Mucosa of descending colon (tissue), 3 donors: Measurements from ENCODE around the gene CD46. TPM values are rescaled to one million over a fixed set of nuclear protein-coding genes. Genes with fewer than 3 reads are reported as not detected.

ENCODE experiments used
- ATAC-seq: fragments of 200-7000 bp; cut with Tn5 transposase; one replicate; pipeline ENCODE4 v1.9.1; 2020; ENCODE audit warnings: mild to moderate bottlenecking, moderate library complexity
- DNase-seq, 3 donors: peaks; one replicate each; pipeline ENCODE4 v3.0.0-alpha.2; 2020
- H3K36me3 ChIP-seq: fragments of 200-600 bp; one replicate; pipeline ENCODE4 v1.8.0; 2021; ENCODE audit warnings: low read depth, mild to moderate bottlenecking
- H3K4me1 ChIP-seq: fragments of 200-600 bp; one replicate; pipeline ENCODE4 v1.8.0; 2021; ENCODE audit warnings: low read depth, mild to moderate bottlenecking
- H3K4me3 ChIP-seq: fragments of 200-600 bp; one replicate; pipeline ENCODE4 v1.8.0; 2021; ENCODE audit warnings: mild to moderate bottlenecking
- H3K9me3 ChIP-seq: fragments of 200-600 bp; one replicate; pipeline ENCODE4 v1.8.0; 2021; ENCODE audit warnings: mild to moderate bottlenecking
- intact Hi-C, 2 donors: fragments of 100-400 bp; cut with DNase I in 1 of 2; cut with micrococcal nuclease in 1 of 2; formaldehyde crosslinking; loops; one replicate each; pipeline versions ENCODE4 v1.11.0 to v1.11.1; 2022; cut with DNase I, micrococcal nuclease
- total RNA-seq, 3 donors: library from RNA; stranded (reverse); fragmentation: NEBNext Ultra II Directional in 2 of 3; extraction: Animal tissue kit (Norgen Biotek cat#: 25700) in 2 of 3; gene quantifications; one replicate each; pipeline versions ENCODE4 v1.2.1 to v1.2.4, GENCODE V29; 2021 to 2023
- TF ChIP-seq, protein P1 (sequence below): fragments of 200-600 bp; IDR thresholded peaks from one replicate; pipeline ENCODE4 v1.8.0; 2022; ENCODE audit warnings: antibody characterized with exemption, mild to moderate bottlenecking
- donor health status: DM: no; HTN: no; CAD: no; lungs with moderate emphysema.
- donor health status: DM: no; HTN: no; CAD: no.
- donor health status: DM: no; HTN: yes; CAD: no.

Gene CD46
- total RNA-seq, 3 donors from 2014 or later: 170 to 260 (median 202) TPM

DNA sequence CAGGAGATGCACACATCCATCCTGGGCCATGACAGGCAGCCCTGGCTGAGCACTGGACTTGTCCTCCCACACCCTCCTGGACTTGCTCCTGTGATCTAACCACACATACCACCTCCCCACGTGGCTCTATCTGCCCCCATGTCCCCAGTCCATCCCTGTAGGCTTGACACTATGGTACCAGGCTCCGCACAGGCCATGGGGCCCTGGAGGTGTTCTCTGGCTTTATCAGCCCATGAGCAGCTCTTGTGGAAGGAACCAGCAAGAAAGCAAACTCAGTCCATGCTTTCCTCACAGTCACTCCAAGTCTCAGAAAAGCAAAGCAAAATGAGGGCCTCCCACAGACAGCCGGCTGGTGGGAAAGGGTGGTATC is 61.6 kb downstream of the CD46 start:
- ATAC-seq (no peak), DNase-seq (peak in 1 of 3 donors; percentile 4)
- Histone ChIP-seq H3K9me3 (no peaks in the 10 kb centered on the region), H3K4me3 (no peak overlapping the region), H3K36me3 (peaks cover 9% of the 10 kb centered on the region), H3K4me1 (peaks cover 49% of the 10 kb centered on the region)
- intact Hi-C loops: no loop called here
- TF ChIP-seq, protein P1, sequence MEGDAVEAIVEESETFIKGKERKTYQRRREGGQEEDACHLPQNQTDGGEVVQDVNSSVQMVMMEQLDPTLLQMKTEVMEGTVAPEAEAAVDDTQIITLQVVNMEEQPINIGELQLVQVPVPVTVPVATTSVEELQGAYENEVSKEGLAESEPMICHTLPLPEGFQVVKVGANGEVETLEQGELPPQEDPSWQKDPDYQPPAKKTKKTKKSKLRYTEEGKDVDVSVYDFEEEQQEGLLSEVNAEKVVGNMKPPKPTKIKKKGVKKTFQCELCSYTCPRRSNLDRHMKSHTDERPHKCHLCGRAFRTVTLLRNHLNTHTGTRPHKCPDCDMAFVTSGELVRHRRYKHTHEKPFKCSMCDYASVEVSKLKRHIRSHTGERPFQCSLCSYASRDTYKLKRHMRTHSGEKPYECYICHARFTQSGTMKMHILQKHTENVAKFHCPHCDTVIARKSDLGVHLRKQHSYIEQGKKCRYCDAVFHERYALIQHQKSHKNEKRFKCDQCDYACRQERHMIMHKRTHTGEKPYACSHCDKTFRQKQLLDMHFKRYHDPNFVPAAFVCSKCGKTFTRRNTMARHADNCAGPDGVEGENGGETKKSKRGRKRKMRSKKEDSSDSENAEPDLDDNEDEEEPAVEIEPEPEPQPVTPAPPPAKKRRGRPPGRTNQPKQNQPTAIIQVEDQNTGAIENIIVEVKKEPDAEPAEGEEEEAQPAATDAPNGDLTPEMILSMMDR: no peak

DNA sequence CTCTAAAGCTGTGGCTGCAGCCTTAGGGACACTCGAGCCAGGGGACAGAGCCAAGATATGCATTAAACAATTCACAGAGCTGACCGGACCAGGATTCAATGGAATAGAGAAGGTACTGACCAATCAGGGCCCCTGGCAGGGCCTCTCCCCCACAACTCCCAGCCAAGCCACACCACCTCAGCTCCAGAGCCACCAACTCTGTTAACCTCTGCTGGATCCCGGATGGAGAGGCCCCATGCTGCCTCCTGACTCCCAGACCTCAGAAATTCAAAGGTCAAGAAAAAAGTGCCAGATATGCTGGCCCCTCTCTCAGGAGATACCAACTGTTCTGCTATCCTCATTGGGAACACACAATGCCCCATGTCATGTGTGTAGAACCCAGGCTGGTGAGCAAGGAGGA is 62.1 kb downstream of the CD46 start:
- intact Hi-C loops: no loop called here
- DNase-seq: no peak
- no peak for ATAC-seq
- TF ChIP-seq, protein P1: no peak
- no peak overlapping the region for H3K4me3 ChIP-seq
- H3K4me1 ChIP-seq: peaks cover 49% of the 10 kb centered on the region
- H3K9me3 ChIP-seq: no peaks in the 10 kb centered on the region
- peaks cover 9% of the 10 kb centered on the region for H3K36me3 ChIP-seq

DNA sequence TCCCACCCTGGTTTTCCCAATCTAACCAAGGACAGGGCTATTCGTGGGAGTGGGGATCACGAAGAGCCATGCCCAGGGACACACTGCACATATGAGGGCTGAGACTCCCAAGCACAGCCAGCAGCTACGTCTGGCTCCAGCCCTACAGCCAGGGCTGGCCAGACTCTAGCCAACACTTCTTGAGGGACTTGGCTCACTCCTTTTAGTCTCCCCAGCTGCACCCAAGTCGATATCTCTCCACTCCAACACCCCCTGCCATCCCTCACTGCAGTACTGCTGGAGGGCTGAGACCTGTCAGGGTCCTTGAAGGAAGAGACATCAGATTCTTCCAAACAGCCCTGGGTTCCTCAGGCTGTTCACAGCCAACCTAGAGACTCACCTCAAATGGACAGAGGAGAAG is 62.6 kb downstream of the CD46 start:
- Histone ChIP-seq H3K4me3 (no peak overlapping the region), H3K36me3 (peaks cover 9% of the 10 kb centered on the region), H3K4me1 (peaks cover 43% of the 10 kb centered on the region), H3K9me3 (no peaks in the 10 kb centered on the region)
- intact Hi-C loops: no loop called here
- ATAC-seq (no peak), DNase-seq (no peak)
- TF ChIP-seq, protein P1: no peak

DNA sequence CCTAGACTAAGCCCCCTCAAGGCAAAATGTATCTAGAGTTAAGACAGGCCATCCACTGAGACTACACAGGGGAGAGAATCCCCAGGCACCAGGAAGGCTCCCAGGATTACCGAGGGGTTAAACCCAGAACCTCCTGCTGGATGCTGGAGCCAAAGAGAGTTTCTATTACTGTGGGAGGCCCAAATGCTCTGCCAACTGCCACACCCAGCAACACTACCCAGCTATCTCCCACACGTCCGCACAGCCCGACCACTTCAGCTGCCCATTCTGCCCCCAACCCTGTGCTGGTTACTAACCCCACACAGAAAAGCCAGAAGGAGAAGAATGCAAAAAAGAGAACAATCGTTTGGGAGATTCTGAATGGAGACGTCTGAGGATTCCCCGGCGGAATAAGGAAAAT is 63.6 kb downstream of the CD46 start:
- intact Hi-C loops: no loop called here
- ATAC-seq: no peak
- Histone ChIP-seq H3K36me3 (peaks cover 9% of the 10 kb centered on the region), H3K4me1 (peaks cover 40% of the 10 kb centered on the region), H3K9me3 (no peaks in the 10 kb centered on the region), H3K4me3 (no peak overlapping the region)
- no peak for DNase-seq
- TF ChIP-seq, protein P1: no peak

DNA sequence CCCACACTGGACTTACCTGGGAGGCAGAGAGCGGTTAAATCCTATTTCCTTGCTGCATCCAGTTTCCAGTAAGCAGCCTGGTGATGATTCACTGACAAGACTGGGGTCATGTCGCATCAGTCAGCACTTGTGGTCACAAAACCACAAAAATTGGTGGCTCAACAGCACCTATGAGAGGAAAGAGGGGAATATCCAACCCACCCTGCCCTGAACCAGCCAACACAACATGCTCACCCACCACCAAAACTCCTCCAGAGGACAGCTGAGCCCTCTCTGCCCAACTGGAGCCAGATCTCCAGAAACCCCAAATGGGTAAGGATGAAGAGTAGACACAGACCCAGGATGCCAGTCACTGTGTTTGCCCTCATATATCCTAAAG is 64.0 kb downstream of the CD46 start:
- Histone ChIP-seq H3K4me1 (peaks cover 40% of the 10 kb centered on the region), H3K4me3 (no peak overlapping the region), H3K9me3 (no peaks in the 10 kb centered on the region), H3K36me3 (peaks cover 9% of the 10 kb centered on the region)
- DNase-seq: no peak
- TF ChIP-seq, protein P1: no peak
- intact Hi-C loops: no loop called here
- ATAC-seq: no peak

DNA sequence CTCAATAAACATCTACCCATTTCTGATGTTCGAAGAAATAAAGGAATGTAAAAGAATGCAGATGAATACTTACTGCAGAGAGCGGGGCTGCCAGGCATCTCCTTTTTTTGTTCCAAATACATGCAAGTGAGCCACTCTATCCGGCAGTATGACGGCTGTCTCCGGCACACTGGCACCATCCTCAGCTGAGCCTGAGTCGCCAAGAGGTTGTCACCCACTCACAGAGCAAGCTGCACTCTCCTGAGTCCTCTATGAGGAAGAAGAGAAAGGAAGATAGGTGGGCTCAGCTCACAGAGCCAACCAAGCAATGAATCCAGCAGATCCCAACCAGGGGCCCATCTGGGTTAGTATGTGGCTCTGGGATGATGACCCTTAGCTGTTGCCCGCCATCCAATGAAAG is 65.3 kb downstream of the CD46 start:
- DNase-seq: no peak

More for the DNA sequence above, 65.3 kb downstream of the CD46 start:
- ATAC-seq: no peak
- no peak overlapping the region for H3K4me3 ChIP-seq
- H3K4me1 ChIP-seq: peaks cover 49% of the 10 kb centered on the region
- no peaks in the 10 kb centered on the region for H3K9me3 ChIP-seq
- peaks cover 9% of the 10 kb centered on the region for H3K36me3 ChIP-seq
- intact Hi-C loops: no loop called here
- TF ChIP-seq, protein P1: no peak
